Measurements from ENCODE around the gene CGNL1.

CGNL1 gene

DNA sequence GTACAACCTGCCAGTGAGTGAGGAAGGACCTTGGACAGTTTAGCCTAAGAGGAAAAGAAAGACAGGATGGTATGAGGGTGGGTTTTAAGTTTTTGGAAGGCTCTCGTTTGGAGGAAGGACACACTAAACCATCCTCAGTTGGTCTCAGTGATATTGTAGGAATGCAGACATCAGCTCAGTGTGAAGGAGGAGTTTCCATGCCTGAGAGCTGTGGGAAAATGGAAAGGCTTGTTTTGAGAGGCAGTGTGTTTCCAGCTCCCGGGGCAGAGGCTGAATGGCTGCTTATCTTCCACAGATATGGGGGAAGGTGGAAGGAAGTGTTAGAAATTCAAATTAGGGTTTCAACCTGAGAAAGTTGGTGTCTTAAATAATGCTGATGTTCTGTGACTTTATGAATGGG is 125.8 kb downstream of the CGNL1 start:
- no peaks in the 10 kb centered on the region for H3K4me1 ChIP-seq (ENCODE audit: insufficient read depth, low read length, severe bottlenecking)
- no peaks in the 10 kb centered on the region for H3K9me3 ChIP-seq (ENCODE audit: low read length)
- H3K27me3 ChIP-seq (ENCODE audit: insufficient read depth, low read length), result no peaks in the 10 kb centered on the region
- H3K4me3 ChIP-seq (ENCODE audit: low read depth, low read length, poor library complexity, severe bottlenecking), result no peak overlapping the region
- no peaks in the 10 kb centered on the region for H4K20me1 ChIP-seq (ENCODE audit: insufficient read depth, low read length)
- no peak overlapping the region for H2AFZ ChIP-seq (ENCODE audit: low read length)
- H3K4me2 ChIP-seq (ENCODE audit: low read length), result no peak overlapping the region
- H3K9me2 ChIP-seq (ENCODE audit: low read depth, low read length), result no peaks in the 10 kb centered on the region
- no peaks in the 10 kb centered on the region for H3F3A ChIP-seq (ENCODE audit: insufficient read depth, low read length)
- H3K36me3 ChIP-seq (ENCODE audit: insufficient read depth, low read length), result no peaks in the 10 kb centered on the region
- no peak overlapping the region for H3K9ac ChIP-seq (ENCODE audit: low read length)
- H3K79me2 ChIP-seq (ENCODE audit: insufficient read depth, low read length), result no peaks in the 10 kb centered on the region
- TF ChIP-seq, protein P1, sequence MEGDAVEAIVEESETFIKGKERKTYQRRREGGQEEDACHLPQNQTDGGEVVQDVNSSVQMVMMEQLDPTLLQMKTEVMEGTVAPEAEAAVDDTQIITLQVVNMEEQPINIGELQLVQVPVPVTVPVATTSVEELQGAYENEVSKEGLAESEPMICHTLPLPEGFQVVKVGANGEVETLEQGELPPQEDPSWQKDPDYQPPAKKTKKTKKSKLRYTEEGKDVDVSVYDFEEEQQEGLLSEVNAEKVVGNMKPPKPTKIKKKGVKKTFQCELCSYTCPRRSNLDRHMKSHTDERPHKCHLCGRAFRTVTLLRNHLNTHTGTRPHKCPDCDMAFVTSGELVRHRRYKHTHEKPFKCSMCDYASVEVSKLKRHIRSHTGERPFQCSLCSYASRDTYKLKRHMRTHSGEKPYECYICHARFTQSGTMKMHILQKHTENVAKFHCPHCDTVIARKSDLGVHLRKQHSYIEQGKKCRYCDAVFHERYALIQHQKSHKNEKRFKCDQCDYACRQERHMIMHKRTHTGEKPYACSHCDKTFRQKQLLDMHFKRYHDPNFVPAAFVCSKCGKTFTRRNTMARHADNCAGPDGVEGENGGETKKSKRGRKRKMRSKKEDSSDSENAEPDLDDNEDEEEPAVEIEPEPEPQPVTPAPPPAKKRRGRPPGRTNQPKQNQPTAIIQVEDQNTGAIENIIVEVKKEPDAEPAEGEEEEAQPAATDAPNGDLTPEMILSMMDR (IDR thresholded peaks at IDR 0.05; ENCODE audit: low read length), result no peak
- TF ChIP-seq EZH2 (IDR thresholded peaks at IDR 0.05; ENCODE audit: borderline replicate concordance, low read length), result no peak
- H3K27ac ChIP-seq (ENCODE audit: low read depth, low read length, poor library complexity, severe bottlenecking), result no peak overlapping the region

DNA sequence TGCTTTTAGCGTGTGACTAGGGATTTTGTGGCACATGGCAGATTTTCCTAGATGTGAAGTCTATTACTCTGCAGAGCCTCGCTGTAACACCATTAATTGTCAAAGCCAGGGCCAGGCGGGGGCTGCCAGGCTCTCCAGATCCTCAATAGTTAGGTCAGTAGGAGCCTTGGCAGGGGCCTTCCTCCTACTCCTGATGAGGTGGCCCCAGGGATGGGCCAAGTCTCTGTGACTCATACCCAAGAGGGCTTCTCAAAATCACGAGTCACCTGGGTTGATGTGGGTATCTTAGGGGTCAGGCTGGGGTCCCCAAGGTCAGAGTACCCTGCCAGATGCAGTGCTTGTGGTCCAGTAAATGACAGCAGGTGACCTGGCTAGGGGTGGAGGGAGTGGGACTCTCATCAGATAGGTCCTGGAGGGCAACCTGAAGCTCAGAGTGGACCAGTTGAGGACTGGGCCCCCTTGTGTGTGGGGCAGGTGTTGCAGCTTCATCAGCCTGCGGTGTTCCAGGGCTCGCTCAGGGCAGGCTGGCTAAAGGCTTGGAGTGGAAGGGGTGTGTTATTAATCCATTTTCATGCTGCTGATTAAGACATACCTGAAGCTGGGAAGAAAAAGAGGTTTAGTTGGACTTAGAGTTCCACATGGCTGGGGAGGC is 126.9 kb downstream of the CGNL1 start:
- no peaks in the 10 kb centered on the region for H3K4me1 ChIP-seq (ENCODE audit: insufficient read depth, low read length, severe bottlenecking)
- no peak overlapping the region for H3K4me3 ChIP-seq (ENCODE audit: low read depth, low read length, poor library complexity, severe bottlenecking)
- no peak overlapping the region for H3K27ac ChIP-seq (ENCODE audit: low read depth, low read length, poor library complexity, severe bottlenecking)
- H3K9ac ChIP-seq (ENCODE audit: low read length), result no peak overlapping the region
- no peaks in the 10 kb centered on the region for H3K9me2 ChIP-seq (ENCODE audit: low read depth, low read length)
- no peaks in the 10 kb centered on the region for H3K79me2 ChIP-seq (ENCODE audit: insufficient read depth, low read length)
- H3K4me2 ChIP-seq (ENCODE audit: low read length), result no peak overlapping the region
- H2AFZ ChIP-seq (ENCODE audit: low read length), result no peak overlapping the region
- no peaks in the 10 kb centered on the region for H4K20me1 ChIP-seq (ENCODE audit: insufficient read depth, low read length)
- H3F3A ChIP-seq (ENCODE audit: insufficient read depth, low read length), result no peaks in the 10 kb centered on the region
- H3K27me3 ChIP-seq (ENCODE audit: insufficient read depth, low read length), result no peaks in the 10 kb centered on the region
- H3K9me3 ChIP-seq (ENCODE audit: low read length), result no peaks in the 10 kb centered on the region
- H3K36me3 ChIP-seq (ENCODE audit: insufficient read depth, low read length), result no peaks in the 10 kb centered on the region
- TF ChIP-seq, protein P1 (IDR thresholded peaks at IDR 0.05; ENCODE audit: low read length), result peak; percentile 48
- no peak for TF ChIP-seq EZH2 (IDR thresholded peaks at IDR 0.05; ENCODE audit: borderline replicate concordance, low read length)

DNA sequence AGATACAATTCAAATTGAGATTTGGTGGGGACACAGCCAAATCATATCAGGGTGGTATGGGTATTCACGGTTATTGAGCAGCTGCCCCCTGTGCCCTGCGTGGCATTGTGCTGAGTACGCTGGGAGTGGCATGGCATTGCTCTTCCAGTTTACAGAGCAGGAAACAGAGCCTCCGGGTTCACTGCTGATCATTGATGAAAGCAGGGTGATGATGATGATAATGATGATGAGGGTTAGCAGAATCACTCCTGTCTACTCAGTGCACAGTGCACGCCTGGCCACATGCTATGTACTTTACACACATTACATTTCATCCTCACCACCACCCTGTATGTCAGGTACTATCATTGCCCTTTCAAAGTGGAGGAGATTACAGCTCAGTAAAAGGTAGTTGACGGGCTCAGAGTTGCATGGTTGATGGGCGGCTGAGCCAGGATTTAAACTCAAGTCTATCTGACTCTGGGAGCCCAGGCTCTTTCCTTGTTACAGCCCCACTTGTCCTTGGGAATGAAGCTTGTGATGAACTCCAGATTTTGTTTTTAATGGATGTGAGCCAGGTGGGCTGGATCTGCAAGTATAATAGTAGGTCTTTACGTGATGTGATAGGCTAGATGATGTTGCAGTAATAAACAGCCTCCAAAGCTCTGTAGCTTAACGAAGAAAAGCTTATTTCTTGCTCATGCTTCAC is 127.8 kb downstream of the CGNL1 start:
- H3K9me2 ChIP-seq (ENCODE audit: low read depth, low read length), result no peaks in the 10 kb centered on the region
- no peak overlapping the region for H3K9ac ChIP-seq (ENCODE audit: low read length)
- no peak overlapping the region for H3K4me3 ChIP-seq (ENCODE audit: low read depth, low read length, poor library complexity, severe bottlenecking)
- H4K20me1 ChIP-seq (ENCODE audit: insufficient read depth, low read length), result no peaks in the 10 kb centered on the region
- H3K9me3 ChIP-seq (ENCODE audit: low read length), result no peaks in the 10 kb centered on the region
- H3K27ac ChIP-seq (ENCODE audit: low read depth, low read length, poor library complexity, severe bottlenecking), result no peak overlapping the region
- TF ChIP-seq EZH2 (IDR thresholded peaks at IDR 0.05; ENCODE audit: borderline replicate concordance, low read length), result no peak
- TF ChIP-seq, protein P1 (IDR thresholded peaks at IDR 0.05; ENCODE audit: low read length), result no peak
- no peak overlapping the region for H2AFZ ChIP-seq (ENCODE audit: low read length)
- H3K27me3 ChIP-seq (ENCODE audit: insufficient read depth, low read length), result no peaks in the 10 kb centered on the region
- no peaks in the 10 kb centered on the region for H3K79me2 ChIP-seq (ENCODE audit: insufficient read depth, low read length)
- H3F3A ChIP-seq (ENCODE audit: insufficient read depth, low read length), result no peaks in the 10 kb centered on the region
- H3K36me3 ChIP-seq (ENCODE audit: insufficient read depth, low read length), result no peaks in the 10 kb centered on the region
- H3K4me2 ChIP-seq (ENCODE audit: low read length), result no peak overlapping the region
- H3K4me1 ChIP-seq (ENCODE audit: insufficient read depth, low read length, severe bottlenecking), result no peaks in the 10 kb centered on the region
